NCI-H510A treated with DMSO at 0.1 percent for 48 hours (cell line): ENCODE data around the gene BTBD6.

Source experiments
- DNase-seq: peaks from one replicate; lab custom pipeline; 2025; lab: John Stamatoyannopoulos, UW

Gene BTBD6

GRCh38 chr14:105211086-105211757, 37.1 kb upstream of the BTBD6 start:
- no peak for DNase-seq

GRCh38 chr14:105211758-105212089, 36.6 kb upstream of the BTBD6 start:
- no peak for DNase-seq

- DNase-seq: no peak
These were observed 35.6 kb upstream of the BTBD6 start for GRCh38 chr14:105212541-105213300.

- no peak for DNase-seq
These were observed 35.0 kb upstream of the BTBD6 start for GRCh38 chr14:105213361-105213760.

GRCh38 chr14:105214324-105214915, 33.9 kb upstream of the BTBD6 start:
- DNase-seq: no peak

- DNase-seq: no peak
These were observed 32.7 kb upstream of the BTBD6 start for GRCh38 chr14:105215602-105216001.

- no peak for DNase-seq
These were observed 31.7 kb upstream of the BTBD6 start for GRCh38 chr14:105216490-105217247.

GRCh38 chr14:105217774-105218173, 30.6 kb upstream of the BTBD6 start:
- no peak for DNase-seq

GRCh38 chr14:105218611-105219010, 29.7 kb upstream of the BTBD6 start:
- DNase-seq: no peak

GRCh38 chr14:105219043-105219612, 29.2 kb upstream of the BTBD6 start:
- no peak for DNase-seq

- DNase-seq: no peak
These were observed 28.6 kb upstream of the BTBD6 start for GRCh38 chr14:105219753-105220152.

- no peak for DNase-seq
These were observed 27.4 kb upstream of the BTBD6 start for GRCh38 chr14:105220699-105221597.

GRCh38 chr14:105221598-105222178, 26.6 kb upstream of the BTBD6 start:
- no peak for DNase-seq

GRCh38 chr14:105223260-105223659, 25.1 kb upstream of the BTBD6 start:
- no peak for DNase-seq

GRCh38 chr14:105223770-105224544, 24.4 kb upstream of the BTBD6 start:
- DNase-seq: no peak

- DNase-seq: no peak
These were observed 23.3 kb upstream of the BTBD6 start for GRCh38 chr14:105224845-105225570.

GRCh38 chr14:105226198-105226597, 22.1 kb upstream of the BTBD6 start:
- no peak for DNase-seq

GRCh38 chr14:105227346-105227745, 21.0 kb upstream of the BTBD6 start:
- no peak for DNase-seq

GRCh38 chr14:105228562-105228961, 19.8 kb upstream of the BTBD6 start:
- DNase-seq: no peak
